GM18499 (cell line): ENCODE results near the gene CCNK.

Experiments used
- ATAC-seq: cut with Tn5 transposase; IDR thresholded peaks from one replicate; pipeline ENCODE4 v1.9.1; 2021; ENCODE audit warnings: moderate number of reproducible peaks; ENCODE audit not compliant: insufficient read depth, unreplicated experiment

The CCNK gene

DNA sequence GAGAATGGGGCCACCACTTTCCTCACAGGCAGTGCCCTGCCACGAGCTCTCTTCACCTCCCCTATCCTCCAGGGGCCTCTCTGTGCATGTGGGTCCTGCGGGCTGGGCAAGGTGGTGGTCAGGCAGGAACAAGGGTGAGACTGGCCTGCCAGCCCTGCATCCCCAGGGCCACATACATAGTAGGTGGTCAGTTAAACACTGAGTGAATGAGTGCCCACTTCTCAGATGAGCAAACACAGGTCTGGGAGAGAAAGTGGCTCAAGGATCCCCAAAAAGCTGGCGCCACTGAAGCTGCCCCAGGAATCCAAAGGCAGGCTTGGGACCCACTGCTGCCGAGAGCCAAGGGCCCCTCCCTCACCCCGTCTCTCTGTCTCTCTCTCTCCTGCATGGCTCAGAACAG, 51.1 kb downstream of the CCNK start:
- ATAC-seq: no peak

DNA sequence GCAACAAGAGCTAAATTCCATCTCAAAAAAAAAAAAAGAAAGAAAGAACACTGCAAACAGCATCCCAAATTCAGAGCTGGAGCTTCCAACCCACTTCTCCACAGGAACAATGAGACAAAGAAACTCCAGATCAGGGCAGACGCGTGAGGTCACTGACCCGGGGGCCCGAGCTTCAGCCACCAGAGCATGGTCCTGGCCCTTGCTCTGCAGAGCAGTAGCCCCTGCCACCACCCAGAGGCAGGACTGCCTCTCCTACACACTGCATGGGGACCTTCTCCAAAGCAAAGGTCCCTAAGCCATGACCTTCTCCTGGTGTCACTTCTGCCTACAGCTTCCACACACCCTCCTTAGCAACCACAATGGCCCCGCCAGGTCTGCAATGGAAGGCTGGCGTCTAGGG, 53.1 kb downstream of the CCNK start:
- no peak for ATAC-seq

GRCh38 chr14:99534863-99535262, 53.7 kb downstream of the CCNK start:
- no peak for ATAC-seq

- no peak for ATAC-seq
Measured at GRCh38 chr14:99535448-99535847, 54.2 kb downstream of the CCNK start.

- ATAC-seq: no peak
Measured at GRCh38 chr14:99535908-99536778, 54.9 kb downstream of the CCNK start.

DNA sequence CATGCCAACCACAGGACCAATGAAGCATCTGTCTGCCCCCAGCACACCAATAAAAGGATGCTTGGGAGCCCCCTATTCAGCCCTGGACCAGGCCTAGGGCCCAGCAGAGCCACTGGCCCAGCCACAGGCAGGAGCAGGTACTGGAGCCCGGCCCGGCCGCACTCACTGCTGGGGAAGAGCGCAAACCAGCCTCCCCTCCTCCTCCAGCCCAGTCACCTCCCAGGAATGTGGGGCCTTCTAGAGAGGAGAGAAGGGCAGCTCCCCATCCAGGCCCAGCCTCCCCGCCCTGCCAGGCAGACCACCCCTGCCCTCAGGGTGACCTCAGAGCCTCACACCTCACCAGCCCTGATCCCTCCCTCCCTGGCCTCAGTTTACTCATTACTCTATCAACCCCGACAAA, 56.2 kb downstream of the CCNK start:
- ATAC-seq: no peak

DNA sequence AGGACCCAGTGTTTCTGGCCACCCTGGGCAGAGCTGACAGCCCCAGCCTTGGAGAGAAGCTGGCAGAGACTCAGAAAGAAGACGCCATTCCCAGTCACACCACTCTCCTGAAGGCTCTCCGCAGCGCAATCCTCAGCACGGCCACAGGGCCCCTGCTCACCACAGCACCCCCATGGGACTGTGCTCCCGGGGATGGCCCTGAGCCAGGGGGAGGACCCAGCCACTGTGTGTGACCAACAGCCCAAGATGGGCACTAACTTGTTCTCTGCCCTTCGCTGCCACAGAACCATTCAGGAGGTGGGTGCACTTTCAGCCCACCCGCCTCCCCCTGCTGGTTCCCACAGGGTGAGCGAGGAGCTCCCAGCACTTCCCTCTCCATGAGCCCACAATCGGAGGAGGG, 57.1 kb downstream of the CCNK start:
- no peak for ATAC-seq

- no peak for ATAC-seq
Measured at GRCh38 chr14:99538733-99539132, 57.5 kb downstream of the CCNK start.

- no peak for ATAC-seq
Measured at GRCh38 chr14:99539491-99539890, 58.3 kb downstream of the CCNK start.

- no peak for ATAC-seq
Measured at GRCh38 chr14:99540196-99541032, 59.2 kb downstream of the CCNK start.

DNA sequence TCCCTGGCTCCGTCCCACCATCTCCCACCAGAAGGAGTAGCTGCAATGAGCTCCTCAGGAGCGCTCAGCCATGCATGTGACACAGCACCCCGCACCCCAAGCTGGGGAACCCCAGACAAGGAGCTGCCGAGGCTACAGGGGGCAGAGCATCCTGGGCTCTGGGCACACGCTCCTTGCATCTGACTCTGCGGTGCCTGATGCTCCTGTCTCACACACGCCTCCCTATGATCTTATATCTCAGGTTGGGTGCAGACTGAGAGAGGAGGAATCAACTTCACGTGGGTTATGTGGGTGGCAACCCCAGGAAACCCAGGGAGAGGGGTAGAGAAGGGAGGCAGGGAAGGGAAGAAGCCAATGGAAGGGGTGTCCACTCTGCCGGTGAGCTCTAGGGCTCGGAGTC, 60.0 kb downstream of the CCNK start:
- ATAC-seq: no peak

GRCh38 chr14:99541677-99542470, 60.7 kb downstream of the CCNK start:
- no peak for ATAC-seq

DNA sequence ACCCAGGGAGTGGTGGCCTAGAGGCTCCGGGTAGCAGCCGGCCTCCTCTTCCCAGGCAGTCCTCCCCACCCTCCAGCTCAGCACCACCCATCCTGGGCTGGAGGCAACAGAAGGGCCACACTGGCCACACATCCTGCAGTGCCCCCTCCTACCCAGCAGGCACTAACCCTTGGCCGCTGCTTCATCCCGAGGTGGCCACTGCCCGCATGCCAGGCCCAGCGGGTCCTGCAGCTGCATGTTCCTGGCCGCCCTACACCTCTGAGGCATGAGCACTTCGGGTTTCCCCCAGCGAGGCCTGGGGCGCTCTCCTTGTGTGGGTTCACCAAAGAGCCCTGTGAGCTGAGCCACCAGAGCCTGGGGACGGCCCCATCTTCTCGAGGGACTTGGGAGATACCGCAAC, 61.4 kb downstream of the CCNK start:
- ATAC-seq: no peak

DNA sequence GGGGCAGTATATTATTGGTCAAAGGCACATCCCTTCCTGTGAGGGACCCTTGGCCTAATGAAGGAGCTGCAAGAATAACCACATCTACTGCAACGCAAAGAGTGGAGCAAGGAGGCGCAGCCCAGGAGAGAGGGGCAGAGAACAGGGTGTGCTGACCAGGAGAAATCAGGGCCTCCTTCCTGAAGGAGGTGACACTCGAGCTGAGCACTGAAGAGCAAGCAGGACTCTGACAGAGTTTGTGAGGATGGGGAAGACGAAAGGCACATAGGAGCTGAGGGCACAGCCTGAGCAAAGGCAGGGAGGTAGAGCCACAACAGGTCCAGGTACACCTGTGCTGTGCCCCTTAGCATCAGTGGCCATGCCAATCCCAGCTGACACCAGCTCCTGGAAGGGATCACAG, 62.2 kb downstream of the CCNK start:
- ATAC-seq: no peak

- no peak for ATAC-seq
Measured at GRCh38 chr14:99543985-99544384, 62.8 kb downstream of the CCNK start.

DNA sequence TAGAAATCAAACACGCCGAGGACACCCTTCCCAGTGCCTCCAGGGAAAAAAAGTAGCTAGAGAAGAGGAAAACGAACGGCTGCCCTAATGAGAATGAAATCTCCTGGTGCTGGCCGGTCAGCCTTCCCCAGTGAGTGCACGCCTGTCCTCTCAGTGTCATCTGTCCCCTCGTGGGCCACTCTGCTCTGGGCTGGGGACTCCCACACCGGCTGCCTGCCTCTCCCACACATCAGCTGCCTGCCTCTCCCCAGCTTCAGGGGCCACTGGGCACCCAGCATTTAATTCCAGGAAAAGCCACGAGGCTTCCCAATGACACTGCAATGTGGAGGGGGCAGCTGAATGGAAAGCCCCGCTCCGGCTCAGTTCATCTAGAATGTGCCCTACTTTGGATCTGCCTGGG, 63.8 kb downstream of the CCNK start:
- ATAC-seq: no peak

GRCh38 chr14:99545586-99545985, 64.4 kb downstream of the CCNK start:
- no peak for ATAC-seq

GRCh38 chr14:99546234-99546879, 65.1 kb downstream of the CCNK start:
- ATAC-seq: no peak

GRCh38 chr14:99548255-99548654, 67.0 kb downstream of the CCNK start:
- no peak for ATAC-seq

- no peak for ATAC-seq
Measured at GRCh38 chr14:99548871-99549515, 67.8 kb downstream of the CCNK start.
